SIG-M5 treated with dmso at 0.1 percent for 504 hours (cell line): ENCODE results near the gene ELAVL1.
"Not testable (repeated sequence)": the region's sequence is repeated elsewhere in the genome, so short reads cannot be mapped to it uniquely, and the experiment has no call there.

Source experiments
- DNase-seq: peaks from one replicate; lab custom pipeline; 2025; ENCODE audit not compliant: unreplicated experiment; lab: John Stamatoyannopoulos, UW

ELAVL1 gene

GRCh38 chr19:7941895-7942596 is 63.4 kb downstream of the ELAVL1 start:
- no peak for DNase-seq

DNA sequence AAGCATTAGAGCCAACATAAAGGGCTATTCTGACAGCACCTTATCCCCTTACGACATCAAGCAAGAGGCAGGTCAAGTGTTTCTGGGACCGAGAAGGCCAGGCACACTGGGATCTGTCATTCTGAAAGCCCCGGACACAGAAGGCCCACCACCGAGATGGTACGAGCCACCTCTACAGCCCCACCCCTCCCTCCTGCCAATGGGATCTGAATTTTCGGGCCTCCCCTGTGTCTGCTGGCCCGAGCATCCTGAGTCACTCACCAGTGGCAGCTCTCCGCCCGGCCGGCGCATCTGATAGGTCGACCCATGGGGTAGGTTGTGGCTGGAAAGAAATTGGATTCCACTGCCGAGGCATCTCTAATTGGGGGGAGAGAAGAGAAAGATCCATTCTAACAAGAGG is 64.6 kb downstream of the ELAVL1 start:
- no peak for DNase-seq

GRCh38 chr19:7934766-7935165 is 70.7 kb downstream of the ELAVL1 start:
- no peak for DNase-seq

DNA sequence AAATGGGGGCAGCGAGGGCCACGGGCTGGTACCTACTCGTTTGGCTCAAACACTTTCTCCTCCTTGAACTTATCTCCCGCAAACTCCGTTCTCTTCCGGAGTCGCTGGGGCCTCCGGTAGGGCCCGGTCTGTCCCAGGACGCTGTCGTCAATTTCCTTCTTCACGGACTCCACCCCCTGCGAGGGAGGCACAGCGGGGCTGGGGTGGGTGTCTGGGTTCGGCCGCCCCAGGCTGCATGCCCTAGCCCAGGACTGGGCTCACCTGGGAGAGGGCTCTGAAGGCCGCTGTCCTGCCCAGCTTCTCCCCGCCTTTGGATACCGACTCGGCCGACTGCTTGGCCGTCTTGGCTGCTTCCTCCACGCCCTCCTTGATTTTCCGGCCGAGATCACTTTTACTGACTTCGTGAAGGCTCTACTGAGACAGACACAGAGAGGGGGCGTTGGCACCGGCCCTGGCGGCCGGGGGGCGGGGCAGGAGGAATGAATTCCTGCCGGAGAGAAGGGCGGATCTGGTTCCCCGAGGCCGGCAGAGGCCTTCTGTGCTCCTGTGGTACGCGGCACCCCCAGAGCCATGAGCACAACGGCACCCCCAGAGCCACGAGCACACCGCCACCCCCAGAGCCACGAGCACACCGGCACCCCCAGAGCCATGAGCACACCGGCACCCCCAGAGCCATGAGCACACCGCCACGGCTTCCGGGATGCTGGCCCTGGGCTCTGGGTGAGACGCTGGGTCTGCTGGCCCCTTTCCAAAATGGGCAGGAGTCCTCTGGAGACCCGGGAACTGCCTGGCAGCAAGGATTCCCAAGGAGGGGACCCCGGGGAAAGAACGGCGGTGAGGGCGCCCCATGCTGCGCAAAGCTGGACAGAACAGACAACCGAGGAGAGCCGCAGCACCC is 71.4 kb downstream of the ELAVL1 start:
- DNase-seq: no peak

GRCh38 chr19:7933411-7933810 is 72.0 kb downstream of the ELAVL1 start:
- no peak for DNase-seq

GRCh38 chr19:7932930-7933300 is 72.5 kb downstream of the ELAVL1 start:
- DNase-seq: no peak

DNA sequence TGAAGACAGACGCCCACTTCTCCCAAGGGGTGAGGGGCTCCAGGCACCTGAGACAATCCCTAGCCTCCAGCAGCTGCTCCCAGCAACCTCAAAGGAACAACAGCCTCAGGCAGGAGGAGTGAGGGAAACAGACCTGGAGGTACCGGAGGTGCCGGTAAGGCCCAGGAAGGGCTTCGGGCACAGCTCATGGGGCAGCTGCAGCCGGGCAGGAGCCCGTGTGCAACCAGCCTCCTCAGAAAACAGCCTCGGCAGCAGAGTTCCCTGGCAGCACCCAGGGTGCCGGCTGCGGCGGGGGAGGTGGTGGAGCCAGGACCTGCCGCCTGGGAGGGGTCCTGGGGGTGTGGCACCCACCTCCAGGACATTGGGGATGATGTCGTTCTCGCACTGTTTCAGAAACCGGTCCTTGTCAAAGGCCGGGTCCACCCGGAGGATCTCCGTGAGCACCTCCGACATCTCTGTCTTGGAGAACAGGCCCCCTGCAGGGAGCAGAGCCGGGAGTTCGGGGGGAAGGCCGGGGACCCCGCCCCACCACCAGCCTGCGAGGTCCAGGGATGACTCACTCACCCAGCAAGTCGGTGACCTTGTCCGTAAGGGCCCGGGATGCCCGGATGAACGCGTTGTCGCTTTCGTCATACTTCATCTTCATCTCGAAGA is 73.0 kb downstream of the ELAVL1 start:
- DNase-seq: no peak

DNA sequence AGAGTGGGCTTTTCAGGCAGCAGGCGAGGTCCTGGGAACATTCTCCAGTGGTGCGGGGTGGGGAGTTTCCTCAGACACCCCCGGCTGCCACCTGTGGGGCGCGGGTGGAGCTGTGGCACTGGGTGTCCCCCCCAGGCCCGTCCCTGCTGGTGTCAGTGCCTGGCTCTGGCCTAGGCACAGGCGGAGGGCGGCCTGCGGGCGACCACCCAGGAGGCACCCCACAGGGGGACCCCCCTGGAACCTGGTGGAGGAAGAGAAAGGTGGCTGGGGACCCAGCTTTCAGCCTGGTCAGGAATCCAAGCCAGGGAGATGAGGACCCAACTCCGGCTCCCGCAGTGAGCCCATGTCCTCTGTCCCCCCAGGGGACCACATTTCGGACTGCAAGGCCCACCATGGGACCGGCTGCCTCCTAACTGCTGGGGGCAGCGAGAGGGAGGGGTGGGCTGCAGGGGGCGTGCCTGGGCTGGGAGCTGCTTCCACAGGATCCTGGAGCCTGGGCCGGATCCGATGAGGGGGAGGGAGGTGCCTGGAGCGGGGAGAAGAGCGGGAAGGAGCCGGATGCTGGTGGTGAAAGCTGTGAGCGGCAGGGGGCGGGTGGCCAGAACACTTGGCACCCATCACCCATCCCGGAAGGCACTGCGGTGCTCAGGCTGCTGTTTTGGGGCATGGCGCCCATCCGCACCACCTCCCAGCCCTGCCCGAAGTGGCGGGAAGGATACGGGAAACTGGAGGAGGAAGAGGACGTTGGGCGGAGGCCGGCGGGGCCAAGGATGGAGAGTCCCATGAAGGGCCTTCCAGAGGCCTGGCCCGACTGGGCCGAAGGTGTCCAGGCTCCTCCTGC is 74.0 kb downstream of the ELAVL1 start:
- no peak for DNase-seq

- DNase-seq: no peak
These were observed 74.7 kb downstream of the ELAVL1 start for GRCh38 chr19:7930765-7931164.

DNA sequence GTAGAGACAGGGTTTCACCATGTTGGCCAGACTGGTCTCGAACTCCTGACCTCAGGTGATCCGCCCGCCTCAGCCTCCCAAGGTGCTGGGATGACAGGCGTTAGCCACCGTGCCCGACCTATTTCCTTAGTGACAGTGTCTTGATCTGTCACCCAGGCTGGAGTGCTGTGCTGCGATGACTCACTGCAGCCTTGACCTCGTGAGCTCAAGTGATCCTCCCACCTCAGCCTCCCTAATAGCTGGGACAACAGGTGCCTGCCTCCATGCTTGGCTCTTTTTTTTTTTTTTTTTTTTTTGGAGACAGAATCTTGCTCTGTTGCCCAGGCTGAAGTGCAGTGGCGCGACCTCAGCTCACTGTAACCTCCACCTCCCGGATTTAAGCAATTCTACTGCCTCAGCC is 75.4 kb downstream of the ELAVL1 start:
- not testable (repeated sequence) for DNase-seq

GRCh38 chr19:7928741-7929701 is 76.4 kb downstream of the ELAVL1 start:
- DNase-seq: peak; percentile 37

GRCh38 chr19:7928334-7928706 is 77.1 kb downstream of the ELAVL1 start:
- no peak for DNase-seq

DNA sequence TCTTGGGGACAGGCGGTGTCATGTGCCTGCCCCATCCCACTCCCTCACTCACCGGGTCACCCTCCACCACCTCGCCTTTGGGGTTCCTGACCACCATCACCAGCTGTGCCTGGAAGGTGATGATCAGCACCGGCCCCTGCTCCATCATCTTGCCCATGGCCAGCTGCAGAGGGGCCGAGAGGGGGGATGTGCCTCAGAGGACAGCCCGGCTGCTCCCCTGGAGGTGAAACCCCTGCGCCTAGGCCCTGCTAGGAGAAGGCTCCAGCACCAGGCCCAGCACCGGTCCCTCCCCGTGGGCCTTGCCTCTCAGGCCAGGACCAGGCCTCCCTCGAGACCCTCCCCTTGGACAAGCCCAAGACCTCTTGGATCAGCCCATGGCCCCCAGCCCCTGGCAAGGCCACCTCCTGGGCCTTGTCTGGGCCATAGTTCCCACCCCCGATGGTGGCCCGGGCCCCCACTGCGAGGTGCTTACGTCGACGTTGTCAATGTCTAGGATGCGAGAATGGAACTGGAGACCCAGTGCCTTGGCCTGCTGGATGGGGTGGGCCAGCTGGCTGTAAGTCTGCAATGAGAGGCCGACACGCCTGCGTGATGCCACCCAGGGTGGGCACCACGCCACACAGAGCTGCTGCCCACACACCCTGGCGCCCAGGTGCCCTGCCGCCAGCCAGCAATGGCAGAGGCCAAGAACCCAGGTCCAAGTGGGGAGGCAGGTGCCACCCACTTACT is 77.7 kb downstream of the ELAVL1 start:
- DNase-seq: no peak

GRCh38 chr19:7926727-7927604 is 78.5 kb downstream of the ELAVL1 start:
- DNase-seq: no peak

- DNase-seq: no peak
These were observed 79.3 kb downstream of the ELAVL1 start, which contains the start of gene CTXN1 for GRCh38 chr19:7926021-7926726. Gene CTXN1, minus strand, starts transcription at chr19:7926135. Its CDS starts 597 bp downstream, at chr19:7925538.

- DNase-seq: peak; percentile 60
These were observed 80.1 kb downstream of the ELAVL1 start for GRCh38 chr19:7925171-7925851.

GRCh38 chr19:7924651-7925170 is 80.7 kb downstream of the ELAVL1 start:
- DNase-seq: no peak
